ENCODE data around the gene MRPL10. TPM values are rescaled to one million over a fixed set of nuclear protein-coding genes. Genes with fewer than 3 reads are reported as not detected.
A peak's percentile ranks its signal among the peaks of the same experiment; 100 is the strongest.

Gene MRPL10
- total RNA-seq, 2 donors from 2014 or later = 56.3 to 65.3 TPM

- Mint-ChIP-seq H3K9me3 (no peaks in the 10 kb centered on the region), H3K4me3 (no peak overlapping the region), H3K4me1 (peaks cover 28% of the 10 kb centered on the region), H3K27ac (peak overlapping the region; percentile 32), H3K27me3 (ENCODE audit: insufficient read depth) (peaks cover 47% of the 10 kb centered on the region), H3K36me3 (ENCODE audit: low read depth) (no peaks in the 10 kb centered on the region)
- no peaks in the 10 kb centered on the region for H3K9me3 ChIP-seq (ENCODE audit: control insufficient read depth, low read length)
- no peak for TF ChIP-seq CTCF (conservative IDR thresholded peaks at IDR 0.05)
- H3K9ac ChIP-seq (ENCODE audit: extremely low read depth, low read length, poor library complexity, severe bottlenecking) = no peak overlapping the region
- H3K4me3 ChIP-seq (ENCODE audit: low read length) = no peak overlapping the region
- H3K27ac ChIP-seq (ENCODE audit: low read depth, low read length) = no peak overlapping the region
- no peaks in the 10 kb centered on the region for H3K36me3 ChIP-seq (ENCODE audit: control insufficient read depth, insufficient read depth, low read length)
- peaks cover 30% of the 10 kb centered on the region for H3K27me3 ChIP-seq (ENCODE audit: control insufficient read depth, insufficient read depth, low read length, poor library complexity, severe bottlenecking)
- no peaks in the 10 kb centered on the region for H3K4me1 ChIP-seq (ENCODE audit: control insufficient read depth, insufficient read depth, low read length)
- DNase-seq = peak; percentile 81
- WGBS, 2 experiments (ENCODE audit: insufficient coverage in 1 of 2, insufficient read length in 1 of 2) = 62 to 66% methylated on average over 5 to 16 of the region's 16 CpGs
Observed at GRCh38 chr17:47857551-47858455, 26.5 kb upstream of the MRPL10 start.

DNA sequence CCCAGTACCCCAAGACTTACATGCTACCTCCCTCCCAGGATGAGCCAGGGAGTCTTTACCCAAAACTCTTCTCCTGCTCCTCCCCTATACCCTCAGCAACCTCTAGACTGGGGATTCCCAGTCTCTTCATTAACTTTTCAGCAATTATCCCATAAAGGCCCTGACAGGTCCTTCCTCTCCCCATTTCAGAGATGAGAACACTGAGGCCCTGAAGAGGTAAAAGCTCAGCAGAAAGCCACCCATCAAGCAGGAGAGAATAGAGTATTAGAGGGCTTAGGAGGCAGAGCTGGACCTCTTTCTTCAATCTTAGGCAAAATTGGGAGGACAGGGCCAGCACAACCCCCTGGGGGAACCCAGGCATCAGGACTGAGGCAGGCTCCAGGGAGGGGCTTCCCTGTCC is 25.5 kb upstream of the MRPL10 start:
- Mint-ChIP-seq H3K27me3 (ENCODE audit: insufficient read depth) (peaks cover 57% of the 10 kb centered on the region), H3K9me3 (no peaks in the 10 kb centered on the region), H3K36me3 (ENCODE audit: low read depth) (no peaks in the 10 kb centered on the region), H3K4me1 (peaks cover 35% of the 10 kb centered on the region), H3K4me3 (no peak overlapping the region), H3K27ac (no peak overlapping the region)
- Histone ChIP-seq H3K9me3 (ENCODE audit: control insufficient read depth, low read length) (no peaks in the 10 kb centered on the region), H3K9ac (ENCODE audit: extremely low read depth, low read length, poor library complexity, severe bottlenecking) (no peak overlapping the region), H3K4me1 (ENCODE audit: control insufficient read depth, insufficient read depth, low read length) (no peaks in the 10 kb centered on the region), H3K27me3 (ENCODE audit: control insufficient read depth, insufficient read depth, low read length, poor library complexity, severe bottlenecking) (peaks cover 40% of the 10 kb centered on the region), H3K27ac (ENCODE audit: low read depth, low read length) (no peak overlapping the region), H3K4me3 (ENCODE audit: low read length) (no peak overlapping the region), H3K36me3 (ENCODE audit: control insufficient read depth, insufficient read depth, low read length) (no peaks in the 10 kb centered on the region)
- no peak for TF ChIP-seq CTCF (conservative IDR thresholded peaks at IDR 0.05)
- DNase-seq = no peak

- no peaks in the 10 kb centered on the region for H3K36me3 Mint-ChIP-seq (ENCODE audit: low read depth)
- TF ChIP-seq CTCF (conservative IDR thresholded peaks at IDR 0.05) = no peak
- no peaks in the 10 kb centered on the region for H3K9me3 Mint-ChIP-seq
- no peak overlapping the region for H3K4me3 Mint-ChIP-seq
- Histone ChIP-seq H3K36me3 (ENCODE audit: control insufficient read depth, insufficient read depth, low read length) (no peaks in the 10 kb centered on the region), H3K9me3 (ENCODE audit: control insufficient read depth, low read length) (no peaks in the 10 kb centered on the region), H3K27ac (ENCODE audit: low read depth, low read length) (no peak overlapping the region), H3K4me1 (ENCODE audit: control insufficient read depth, insufficient read depth, low read length) (no peaks in the 10 kb centered on the region), H3K4me3 (ENCODE audit: low read length) (no peak overlapping the region), H3K27me3 (ENCODE audit: control insufficient read depth, insufficient read depth, low read length, poor library complexity, severe bottlenecking) (peaks cover 48% of the 10 kb centered on the region), H3K9ac (ENCODE audit: extremely low read depth, low read length, poor library complexity, severe bottlenecking) (no peak overlapping the region)
- peaks cover 63% of the 10 kb centered on the region for H3K27me3 Mint-ChIP-seq (ENCODE audit: insufficient read depth)
- H3K27ac Mint-ChIP-seq = no peak overlapping the region
- peaks cover 37% of the 10 kb centered on the region for H3K4me1 Mint-ChIP-seq
- WGBS, 2 experiments (ENCODE audit: insufficient coverage in 1 of 2, insufficient read length in 1 of 2) = 60 to 73% methylated on average over 2 to 3 of the region's 3 CpGs
- DNase-seq = no peak
Observed at GRCh38 chr17:47855737-47856136, 24.4 kb upstream of the MRPL10 start.
